OCI-M1 (cell line): ENCODE measurements around the gene SNX25.

Source experiments
- DNase-seq: peaks from one replicate; lab custom pipeline; 2025; lab: John Stamatoyannopoulos, UW

The SNX25 gene

GRCh38 chr4:185411849-185412248 lies 202.5 kb downstream of the SNX25 start:
- DNase-seq, result no peak

GRCh38 chr4:185412412-185412811 lies 203.0 kb downstream of the SNX25 start:
- DNase-seq, result no peak
